Upper lobe of right lung (tissue), 1 donor: ENCODE measurements around the gene ZNF407. TPM values are rescaled to one million over a fixed set of nuclear protein-coding genes. Genes with fewer than 3 reads are reported as not detected.
A peak's percentile ranks its signal among the peaks of the same experiment; 100 is the strongest.

ENCODE experiments used
- ATAC-seq: fragments of 200-7000 bp; cut with Tn5 transposase; one replicate; pipeline ENCODE4 v1.9.1; 2020; ENCODE audit warnings: mild to moderate bottlenecking, moderate library complexity
- DNase-seq: peaks from one replicate; pipeline ENCODE4 v3.0.0-alpha.2; 2020
- H3K27ac ChIP-seq: fragments of 200-600 bp; one replicate; pipeline ENCODE4 v1.8.0; 2022
- H3K27me3 ChIP-seq: fragments of 200-600 bp; one replicate; pipeline ENCODE4 v1.8.0; 2022; ENCODE audit warnings: mild to moderate bottlenecking
- H3K36me3 ChIP-seq: fragments of 200-600 bp; one replicate; pipeline ENCODE4 v1.8.0; 2022
- H3K4me1 ChIP-seq: fragments of 200-600 bp; one replicate; pipeline ENCODE4 v1.8.0; 2022
- H3K4me3 ChIP-seq: fragments of 200-600 bp; one replicate; pipeline ENCODE4 v1.8.0; 2022; ENCODE audit warnings: mild to moderate bottlenecking
- H3K9me3 ChIP-seq: fragments of 200-600 bp; one replicate; pipeline ENCODE4 v1.8.0; 2022
- CTCF ChIP-seq: fragments of 200-600 bp; IDR thresholded peaks from one replicate; pipeline ENCODE4 v1.8.0; 2022; ENCODE audit warnings: antibody characterized with exemption
- intact Hi-C: fragments of 100-400 bp; cut with DNase I; formaldehyde crosslinking; loops from one replicate; pipeline ENCODE4 v1.11.0; 2022
- total RNA-seq: library from RNA; stranded (reverse); fragmentation: NEBNext Ultra II Directional; extraction: Animal tissue kit (Norgen Biotek cat#: 25700); gene quantifications from one replicate; pipeline ENCODE4 v1.2.1, GENCODE V29; 2021
- donor health status: DM: no; HTN: yes; CAD: no; lungs with severe emphysema.

The ZNF407 gene
- total RNA-seq, 1 donor from 2014 or later: 18.4 TPM

GRCh38 chr18:75062297-75062886, 464.7 kb downstream of the ZNF407 start:
- peaks cover 7% of the 10 kb centered on the region for H3K36me3 ChIP-seq
- TF ChIP-seq CTCF: no peak
- H3K4me1 ChIP-seq: no peaks in the 10 kb centered on the region
- DNase-seq (peak; percentile 35), ATAC-seq (no peak)
- no peak overlapping the region for H3K27ac ChIP-seq
- no peak overlapping the region for H3K4me3 ChIP-seq
- H3K9me3 ChIP-seq: no peaks in the 10 kb centered on the region
- intact Hi-C loops: no loop called here
- no peaks in the 10 kb centered on the region for H3K27me3 ChIP-seq

- DNase-seq (peak; percentile 61), ATAC-seq (peak; percentile 5)
- intact Hi-C loops: no loop called here
- no peak for TF ChIP-seq CTCF
- Histone ChIP-seq H3K4me1 (no peaks in the 10 kb centered on the region), H3K36me3 (peaks cover 7% of the 10 kb centered on the region), H3K9me3 (no peaks in the 10 kb centered on the region), H3K27me3 (no peaks in the 10 kb centered on the region), H3K27ac (no peak overlapping the region), H3K4me3 (no peak overlapping the region)
Observed at GRCh38 chr18:75063196-75063595, 465.5 kb downstream of the ZNF407 start.

GRCh38 chr18:75063615-75064512, 466.2 kb downstream of the ZNF407 start:
- H3K9me3 ChIP-seq: no peaks in the 10 kb centered on the region
- ATAC-seq (peak; percentile 5), DNase-seq (peak; percentile 57)
- intact Hi-C loops: no loop called here
- no peaks in the 10 kb centered on the region for H3K27me3 ChIP-seq
- H3K4me1 ChIP-seq: no peaks in the 10 kb centered on the region
- H3K36me3 ChIP-seq: peaks cover 7% of the 10 kb centered on the region
- no peak overlapping the region for H3K4me3 ChIP-seq
- TF ChIP-seq CTCF: no peak
- H3K27ac ChIP-seq: no peak overlapping the region

- DNase-seq (peak; percentile 50), ATAC-seq (peak; percentile 4)
- Histone ChIP-seq H3K27me3 (no peaks in the 10 kb centered on the region), H3K4me3 (no peak overlapping the region), H3K27ac (no peak overlapping the region), H3K4me1 (no peaks in the 10 kb centered on the region), H3K9me3 (no peaks in the 10 kb centered on the region), H3K36me3 (peaks cover 7% of the 10 kb centered on the region)
- intact Hi-C loops: no loop called here
- TF ChIP-seq CTCF: no peak
Observed at GRCh38 chr18:75064513-75064905, 466.8 kb downstream of the ZNF407 start.

GRCh38 chr18:75065251-75066000, 467.8 kb downstream of the ZNF407 start:
- Histone ChIP-seq H3K27me3 (no peaks in the 10 kb centered on the region), H3K9me3 (no peaks in the 10 kb centered on the region), H3K27ac (no peak overlapping the region), H3K4me1 (no peaks in the 10 kb centered on the region), H3K4me3 (no peak overlapping the region), H3K36me3 (peaks cover 7% of the 10 kb centered on the region)
- DNase-seq: peak; percentile 43
- no peak for TF ChIP-seq CTCF
- ATAC-seq: no peak
- intact Hi-C loops: no loop called here
